Measurements from ENCODE around the gene BOLL. TPM values are rescaled to one million over a fixed set of nuclear protein-coding genes. Genes with fewer than 3 reads are reported as not detected.
"Not testable (repeated sequence)": the region's sequence is repeated elsewhere in the genome, so short reads cannot be mapped to it uniquely, and the experiment has no call there.

Gene BOLL
- total RNA-seq, 1 experiment from 2014 or later, result not detected

GRCh38 chr2:197705912-197706838, 78.9 kb downstream of the BOLL start:
- DNase-seq (ENCODE audit: low read depth), result peak; percentile 32

- peak; percentile 90 for DNase-seq (ENCODE audit: low read depth)
Observed at GRCh38 chr2:197705121-197705911, 79.8 kb downstream of the BOLL start, which contains the start of gene MARS2. Gene MARS2 (plus strand): TSS chr2:197705369. CDS start chr2:197705406, 37 bp downstream.

GRCh38 chr2:197704434-197705120, 80.5 kb downstream of the BOLL start:
- no peak for DNase-seq (ENCODE audit: low read depth)

DNA sequence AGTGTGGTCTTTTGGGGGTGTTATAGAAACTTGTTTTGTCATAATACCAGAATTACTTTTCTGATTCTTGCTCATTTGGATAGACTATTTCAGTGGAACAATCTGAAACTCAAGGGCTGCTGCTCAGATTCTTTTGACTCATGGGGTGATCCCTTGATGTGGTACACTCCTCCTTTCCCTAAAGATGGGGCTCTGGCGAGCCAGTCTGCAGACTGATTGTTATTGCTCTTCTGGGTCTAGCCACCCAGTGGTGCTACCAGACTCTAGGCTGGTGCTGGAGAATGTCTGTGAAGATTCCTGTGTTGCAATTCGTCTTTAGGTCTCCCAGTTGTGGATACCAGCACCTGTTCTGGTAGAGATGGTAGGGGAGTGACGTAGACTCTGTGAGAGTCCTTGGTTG, 84.2 kb downstream of the BOLL start:
- no peak for DNase-seq (ENCODE audit: low read depth)

DNA sequence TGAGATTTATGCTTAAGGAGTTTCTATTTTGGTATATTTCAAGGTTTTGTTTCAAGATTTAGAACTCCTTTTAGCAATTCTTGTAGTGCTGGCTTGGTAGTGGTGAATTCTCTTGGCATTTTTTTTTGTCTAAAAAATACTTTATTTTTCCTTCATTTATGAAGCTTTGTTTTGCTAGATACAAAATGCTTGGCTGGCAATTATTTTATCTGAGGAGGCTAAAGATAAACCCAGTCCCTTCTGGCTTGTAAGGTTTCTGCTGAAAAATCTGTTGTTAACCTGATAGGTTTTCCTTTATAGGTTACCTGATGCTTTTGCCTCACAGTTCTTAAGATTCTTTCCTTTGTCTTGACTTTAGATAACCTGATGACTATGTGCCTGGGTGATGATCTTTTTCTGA, 85.4 kb downstream of the BOLL start:
- DNase-seq (ENCODE audit: low read depth), result not testable (repeated sequence)

- DNase-seq (ENCODE audit: low read depth), result not testable (repeated sequence)
Observed at GRCh38 chr2:197696571-197696970, 88.5 kb downstream of the BOLL start.

- DNase-seq (ENCODE audit: low read depth), result not testable (repeated sequence)
Observed at GRCh38 chr2:197695971-197696370, 89.1 kb downstream of the BOLL start.

GRCh38 chr2:197695206-197695605, 89.9 kb downstream of the BOLL start:
- DNase-seq (ENCODE audit: low read depth), result not testable (repeated sequence)

- peak; percentile 50 for DNase-seq (ENCODE audit: low read depth)
Observed at GRCh38 chr2:197677483-197677882, 107.6 kb downstream of the BOLL start.

DNA sequence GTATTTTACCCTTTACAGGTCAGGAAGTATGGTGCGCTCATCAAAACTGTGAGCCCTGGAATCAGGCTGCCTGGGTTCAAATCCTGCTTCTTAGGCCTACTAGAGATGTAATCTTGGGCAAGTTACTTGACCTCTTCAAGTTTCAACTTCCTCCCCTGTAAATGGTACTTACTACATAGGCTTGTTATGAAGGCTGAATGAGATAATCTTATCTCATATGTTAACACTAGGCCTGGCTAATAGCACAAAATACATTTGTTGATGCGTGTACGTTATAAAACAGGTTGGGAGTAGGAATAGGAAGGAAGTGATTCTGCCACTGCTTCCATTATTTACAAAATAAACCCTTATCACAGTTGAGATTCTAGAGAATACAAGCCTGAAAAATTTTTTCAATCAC, 108.1 kb downstream of the BOLL start:
- DNase-seq (ENCODE audit: low read depth), result no peak

Other genes with a start within 250 kb of the BOLL start
- 1.7 and 2.0 TPM in 2 replicates for gene RFTN2, start 109.7 kb downstream of the BOLL start, total RNA-seq (2014; rRNA removed; shearing (Covaris generic))
- 4.1 and 4.6 TPM in 2 replicates for gene MARS2, start 80.0 kb downstream of the BOLL start, total RNA-seq (2014; rRNA removed; shearing (Covaris generic))
- gene PLCL1, start 19.3 kb upstream of the BOLL start, total RNA-seq (2014; rRNA removed; shearing (Covaris generic)), result 0.12 TPM in 1 of 2 replicates, not detected in the other